ENCODE data around the gene RPL36. TPM values are rescaled to one million over a fixed set of nuclear protein-coding genes. Genes with fewer than 3 reads are reported as not detected.

Gene RPL36
- total and polyA plus RNA-seq, 2 donors (not counting 3 experiments of a cell fraction or from before 2014, with no cell fraction given) = 1,033 to 1,084 TPM

- H2AFZ ChIP-seq (ENCODE audit: low read depth, low read length) = no peak overlapping the region
- BruUV-seq (replicated peaks) = no TSS peak
Measured at GRCh38 chr19:5693195-5694166, 3.4 kb downstream of the RPL36 start.

GRCh38 chr19:5694167-5694955, 4.3 kb downstream of the RPL36 start:
- H3K9me1 ChIP-seq (replicated peaks; ENCODE audit: control insufficient read depth, extremely low read depth, insufficient read depth, low read length) = no peaks in the 10 kb centered on the region
- no peak overlapping the region for H3K9ac ChIP-seq (replicated peaks; ENCODE audit: extremely low read depth, insufficient read depth, low read length)
- no peak overlapping the region for H2AFZ ChIP-seq (ENCODE audit: low read depth, low read length)
- peaks cover 11 to 50% of the 10 kb centered on the region in 2 experiments for H3K36me3 ChIP-seq (ENCODE audit: control insufficient read depth in 2 of 2, extremely low read depth in 1 of 2, insufficient read depth in 2 of 2, low read length in 2 of 2)
- H3K27ac ChIP-seq (ENCODE audit: insufficient read depth, low read depth, low read length) = no peak overlapping the region
- ChIA-PET CTCF (no interaction called here), POLR2A (no interaction called here)
- peaks cover 52% of the 10 kb centered on the region for H3K79me2 ChIP-seq (ENCODE audit: control insufficient read depth, insufficient read depth, low read length)
- no peaks in the 10 kb centered on the region for H4K20me1 ChIP-seq (replicated peaks; ENCODE audit: control insufficient read depth, extremely low read depth, insufficient read depth, low read length)
- no TSS peak for BruUV-seq (replicated peaks)
- no peak overlapping the region for H3K4me2 ChIP-seq (ENCODE audit: insufficient read depth, low read length)
- intact Hi-C loops (cut with micrococcal nuclease) (no loop called here), dilution Hi-C loops (cut with MboI; ENCODE audit: extremely low pct_ligation_motif_present, low sequenced_read_pairs) (no loop called here)
- no peak overlapping the region for H3K4me3 ChIP-seq (replicated peaks in 1 of 3; ENCODE audit: insufficient read depth in 1 of 3, low read depth in 1 of 3, low read length in 3 of 3)
- FAIRE-seq (no peak), DNase-seq (ENCODE audit: low read depth, low spot score) (no peak)
- H3K27me3 ChIP-seq (ENCODE audit: control insufficient read depth in 2 of 2, insufficient read depth in 2 of 2, low read length in 2 of 2) = no peaks in the 10 kb centered on the region
- TF ChIP-seq POLR2AphosphoS5 (IDR thresholded peaks at IDR 0.05; ENCODE audit: insufficient read depth, low read depth, low read length) = peak; percentile 17
- no peak for TF ChIP-seq EZH2 (IDR thresholded peaks at IDR 0.05; ENCODE audit: borderline replicate concordance, low read depth, low read length, severe bottlenecking)
- no peaks in the 10 kb centered on the region for H3K9me3 ChIP-seq (replicated peaks; ENCODE audit: control insufficient read depth, insufficient read depth, low read length)
- H3K4me1 ChIP-seq (ENCODE audit: control insufficient read depth, extremely low read depth, insufficient read depth, low read length) = peaks cover 8% of the 10 kb centered on the region

More at GRCh38 chr19:5693195-5694166, 3.4 kb downstream of the RPL36 start:
- DNase-seq (ENCODE audit: low read depth, low spot score) (no peak), FAIRE-seq (no peak)
- Histone ChIP-seq H3K9ac (replicated peaks; ENCODE audit: extremely low read depth, insufficient read depth, low read length) (no peak overlapping the region), H3K4me2 (ENCODE audit: insufficient read depth, low read length) (no peak overlapping the region), H3K4me1 (ENCODE audit: control insufficient read depth, extremely low read depth, insufficient read depth, low read length) (peaks cover 8% of the 10 kb centered on the region), H4K20me1 (replicated peaks; ENCODE audit: control insufficient read depth, extremely low read depth, insufficient read depth, low read length) (no peaks in the 10 kb centered on the region), H3K9me1 (replicated peaks; ENCODE audit: control insufficient read depth, extremely low read depth, insufficient read depth, low read length) (no peaks in the 10 kb centered on the region), H3K79me2 (ENCODE audit: control insufficient read depth, insufficient read depth, low read length) (peaks cover 52% of the 10 kb centered on the region), H3K36me3 (ENCODE audit: control insufficient read depth in 2 of 2, extremely low read depth in 1 of 2, insufficient read depth in 2 of 2, low read length in 2 of 2) (peaks cover 8 to 45% of the 10 kb centered on the region in 2 experiments), H3K27me3 (ENCODE audit: control insufficient read depth in 2 of 2, insufficient read depth in 2 of 2, low read length in 2 of 2) (no peaks in the 10 kb centered on the region), H3K4me3 (replicated peaks in 1 of 3; ENCODE audit: insufficient read depth in 1 of 3, low read depth in 1 of 3, low read length in 3 of 3) (no peak overlapping the region), H3K27ac (ENCODE audit: insufficient read depth, low read depth, low read length) (no peak overlapping the region), H3K9me3 (replicated peaks; ENCODE audit: control insufficient read depth, insufficient read depth, low read length) (no peaks in the 10 kb centered on the region)
- POLR2A ChIA-PET = no interaction called here
- dilution Hi-C loops (cut with MboI; ENCODE audit: extremely low pct_ligation_motif_present, low sequenced_read_pairs) = no loop called here
- CTCF ChIA-PET = no interaction called here
- TF ChIP-seq POLR2A (IDR thresholded peaks at IDR 0.05; ENCODE audit: low read depth, low read length) (peak; percentile 45), MAX (IDR thresholded peaks at IDR 0.05; ENCODE audit: insufficient read depth, insufficient read length) (no peak), JUN (IDR thresholded peaks at IDR 0.05; ENCODE audit: borderline replicate concordance, insufficient read depth, insufficient read length, low read depth) (no peak)
- intact Hi-C loops (cut with micrococcal nuclease) = no loop called here
